Measurements from ENCODE around the gene COL15A1.

- TF ChIP-seq, protein P1, sequence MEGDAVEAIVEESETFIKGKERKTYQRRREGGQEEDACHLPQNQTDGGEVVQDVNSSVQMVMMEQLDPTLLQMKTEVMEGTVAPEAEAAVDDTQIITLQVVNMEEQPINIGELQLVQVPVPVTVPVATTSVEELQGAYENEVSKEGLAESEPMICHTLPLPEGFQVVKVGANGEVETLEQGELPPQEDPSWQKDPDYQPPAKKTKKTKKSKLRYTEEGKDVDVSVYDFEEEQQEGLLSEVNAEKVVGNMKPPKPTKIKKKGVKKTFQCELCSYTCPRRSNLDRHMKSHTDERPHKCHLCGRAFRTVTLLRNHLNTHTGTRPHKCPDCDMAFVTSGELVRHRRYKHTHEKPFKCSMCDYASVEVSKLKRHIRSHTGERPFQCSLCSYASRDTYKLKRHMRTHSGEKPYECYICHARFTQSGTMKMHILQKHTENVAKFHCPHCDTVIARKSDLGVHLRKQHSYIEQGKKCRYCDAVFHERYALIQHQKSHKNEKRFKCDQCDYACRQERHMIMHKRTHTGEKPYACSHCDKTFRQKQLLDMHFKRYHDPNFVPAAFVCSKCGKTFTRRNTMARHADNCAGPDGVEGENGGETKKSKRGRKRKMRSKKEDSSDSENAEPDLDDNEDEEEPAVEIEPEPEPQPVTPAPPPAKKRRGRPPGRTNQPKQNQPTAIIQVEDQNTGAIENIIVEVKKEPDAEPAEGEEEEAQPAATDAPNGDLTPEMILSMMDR (IDR thresholded peaks at IDR 0.05; ENCODE audit: low read depth, low read length), result no peak
- no peak for TF ChIP-seq EZH2phosphoT487 (IDR thresholded peaks at IDR 0.05; ENCODE audit: low read depth)
These were observed 19.2 kb downstream of the COL15A1 start for GRCh38 chr9:98962861-98963260.
